SK-N-SH treated with all-trans-retinoic acid at 6 μM for 48 hours (cell line): ENCODE results near the gene ARHGAP45.

Experiments used
- ATAC-seq: fragments of 200-7000 bp; cut with Tn5 transposase; 3 replicates; pipeline ENCODE4 v1.9.1; 2020; ENCODE audit warnings: mild to moderate bottlenecking, moderate library complexity
- ARNTL ChIP-seq: fragments of 450-650 bp; formaldehyde crosslinking; IDR thresholded peaks from 2 replicates; pipeline ENCODE4 v1.5.0; 2020; ENCODE audit warnings: low read depth, mild to moderate bottlenecking, moderate library complexity, borderline replicate concordance
- BACH2 ChIP-seq: fragments of 250-450 bp; sonication (Bioruptor Pico); IDR thresholded peaks from 2 replicates; pipeline ENCODE4 v1.9.0; 2021; ENCODE audit warnings: mild to moderate bottlenecking, borderline replicate concordance
- CREB5 ChIP-seq: fragments of 250-450 bp; sonication (Bioruptor Pico); IDR thresholded peaks from 2 replicates; pipeline ENCODE4 v1.5.1; 2020; ENCODE audit warnings: low read depth, mild to moderate bottlenecking, moderate library complexity
- CSDC2 ChIP-seq: fragments of 250-450 bp; sonication (Bioruptor Pico); IDR thresholded peaks from 2 replicates; pipeline ENCODE4 v1.5.0; 2020; ENCODE audit warnings: mild to moderate bottlenecking, moderate library complexity
- ESRRG ChIP-seq: fragments of 250-450 bp; sonication (Bioruptor Pico); IDR thresholded peaks from 2 replicates; pipeline ENCODE4 v1.6.1; 2021; ENCODE audit warnings: mild to moderate bottlenecking
- ISL1 ChIP-seq: fragments of 250-450 bp; sonication (Bioruptor Pico); IDR thresholded peaks from 2 replicates; pipeline ENCODE4 v2.1.2; 2022; ENCODE audit warnings: mild to moderate bottlenecking, moderate library complexity
- OSR1 ChIP-seq: fragments of 250-450 bp; sonication (Bioruptor Pico); IDR thresholded peaks from 2 replicates; pipeline ENCODE4 v1.8.0; 2022; ENCODE audit warnings: moderate library complexity, mild to moderate bottlenecking, inconsistent platforms
- PPARA ChIP-seq: fragments of 250-450 bp; sonication (Bioruptor Pico); IDR thresholded peaks from 2 replicates; pipeline ENCODE4 v1.5.0; 2020; ENCODE audit warnings: mild to moderate bottlenecking, borderline replicate concordance
- RARB ChIP-seq: fragments of 250-450 bp; sonication (Bioruptor Pico); IDR thresholded peaks from 2 replicates; pipeline ENCODE4 v1.8.0; 2021; ENCODE audit warnings: mild to moderate bottlenecking, moderate library complexity
- SNAI2 ChIP-seq: fragments of 250-450 bp; sonication (Bioruptor Pico); IDR thresholded peaks from 2 replicates; pipeline ENCODE4 v1.5.0; 2020; ENCODE audit warnings: mild to moderate bottlenecking, moderate library complexity
- TOX ChIP-seq: fragments of 250-450 bp; sonication (Bioruptor Pico); IDR thresholded peaks from 2 replicates; pipeline ENCODE4 v1.8.0; 2021; ENCODE audit warnings: mild to moderate bottlenecking, moderate library complexity, borderline replicate concordance
- TSHZ2 ChIP-seq: fragments of 250-450 bp; sonication (Bioruptor Pico); IDR thresholded peaks from 2 replicates; pipeline ENCODE4 v1.5.0; 2020; ENCODE audit warnings: mild to moderate bottlenecking, moderate library complexity
- ZC3H10 ChIP-seq: fragments of 250-450 bp; sonication (Bioruptor Pico); IDR thresholded peaks from 2 replicates; pipeline ENCODE4 v1.5.1; 2021; ENCODE audit warnings: mild to moderate bottlenecking, moderate library complexity
- ZFP3 ChIP-seq: fragments of 250-450 bp; sonication (Bioruptor Pico); IDR thresholded peaks from 2 replicates; pipeline ENCODE4 v1.5.0; 2020; ENCODE audit warnings: mild to moderate bottlenecking, moderate library complexity
- ZFP30 ChIP-seq: fragments of 450-650 bp; formaldehyde crosslinking; IDR thresholded peaks from 2 replicates; pipeline ENCODE4 v1.5.0; 2022; ENCODE audit warnings: mild to moderate bottlenecking, moderate library complexity
- ZNF70 ChIP-seq: fragments of 450-650 bp; formaldehyde crosslinking; IDR thresholded peaks from 2 replicates; pipeline ENCODE4 v1.5.0; 2020; ENCODE audit warnings: mild to moderate bottlenecking, moderate library complexity
- ZNF8 ChIP-seq: fragments of 450-650 bp; formaldehyde crosslinking; IDR thresholded peaks from 2 replicates; pipeline ENCODE4 v1.5.0; 2020; ENCODE audit warnings: mild to moderate bottlenecking, moderate library complexity

The ARHGAP45 gene

GRCh38 chr19:1066251-1066747, 668 bp upstream of the ARHGAP45 start:
- ATAC-seq, result no peak
- no peak for TF ChIP-seq ISL1 (CRISPR knock-in tag)
- no peak for TF ChIP-seq ZC3H10 (CRISPR knock-in tag)
- TF ChIP-seq PPARA (CRISPR knock-in tag), result no peak
- TF ChIP-seq CREB5 (CRISPR knock-in tag), result no peak

- no peak for TF ChIP-seq ARNTL
- TF ChIP-seq ZNF8 (CRISPR knock-in tag), result no peak
- no peak for TF ChIP-seq RARB (CRISPR knock-in tag)
- TF ChIP-seq ZFP30 (CRISPR knock-in tag), result no peak
- TF ChIP-seq ZNF70 (CRISPR knock-in tag), result no peak
- TF ChIP-seq TSHZ2, result no peak
- no peak for TF ChIP-seq SNAI2 (CRISPR knock-in tag)
- no peak for TF ChIP-seq TOX
- TF ChIP-seq ZC3H10 (CRISPR knock-in tag), result no peak
- no peak for TF ChIP-seq OSR1 (CRISPR knock-in tag)
- no peak for TF ChIP-seq ZFP3 (CRISPR knock-in tag)
- no peak for TF ChIP-seq CSDC2 (CRISPR knock-in tag)
- ATAC-seq, result no peak
Measured at GRCh38 chr19:1067341-1067957, 482 bp downstream of the ARHGAP45 start.

- TF ChIP-seq ZFP3 (CRISPR knock-in tag) (peak; percentile 97), CSDC2 (CRISPR knock-in tag) (no peak)
Measured at GRCh38 chr19:1068009-1069001, 1.3 kb downstream of the ARHGAP45 start.

GRCh38 chr19:1069009-1069779, 2.2 kb downstream of the ARHGAP45 start:
- TF ChIP-seq CREB5 (CRISPR knock-in tag) (no peak), ZNF70 (CRISPR knock-in tag) (no peak), ARNTL (no peak), PPARA (CRISPR knock-in tag) (no peak), CSDC2 (CRISPR knock-in tag) (no peak), BACH2 (no peak), TSHZ2 (no peak), ESRRG (CRISPR knock-in tag) (no peak), RARB (CRISPR knock-in tag) (no peak)
- ATAC-seq, result no peak

More at GRCh38 chr19:1068009-1069001, 1.3 kb downstream of the ARHGAP45 start:
- ATAC-seq, result no peak
